MM.1S (cell line): ENCODE results near the gene ILF2.
"Not testable (repeated sequence)": the region's sequence is repeated elsewhere in the genome, so short reads cannot be mapped to it uniquely, and the experiment has no call there.

Experiments used
- DNase-seq: peaks from one replicate; pipeline ENCODE4 v3.0.0-alpha.2; 2015
- H2AFZ ChIP-seq: fragments of 300-600 bp; sonication (generic); 2 replicates; pipeline ENCODE4 v1.6.0; 2016; ENCODE audit warnings: antibody characterized with exemption, low read length
- H3F3A ChIP-seq: fragments of 300-600 bp; sonication (generic); 2 replicates; pipeline ENCODE4 v1.6.1; 2016; ENCODE audit warnings: mild to moderate bottlenecking, antibody characterized with exemption, low read length, moderate library complexity, mixed read lengths; ENCODE audit not compliant: insufficient read depth
- H3K27ac ChIP-seq: fragments of 300-600 bp; sonication (generic); 2 replicates; pipeline ENCODE4 v1.5.1; 2016; ENCODE audit warnings: mild to moderate bottlenecking, low read length
- H3K27me3 ChIP-seq: fragments of 300-600 bp; sonication (generic); replicated peaks from 2 replicates; pipeline ENCODE4 v1.6.0; 2016; ENCODE audit warnings: low read length; ENCODE audit not compliant: insufficient read depth
- H3K36me3 ChIP-seq: fragments of 300-600 bp; sonication (generic); replicated peaks from 2 replicates; pipeline ENCODE4 v1.6.1; 2016; ENCODE audit warnings: mild to moderate bottlenecking, low read length, mixed read lengths; ENCODE audit not compliant: insufficient read depth
- H3K4me1 ChIP-seq: fragments of 300-600 bp; sonication (generic); 2 replicates; pipeline ENCODE4 v1.6.1; 2016; ENCODE audit warnings: low read length, mixed read lengths
- H3K4me2 ChIP-seq: fragments of 300-600 bp; sonication (generic); 2 replicates; pipeline ENCODE4 v1.6.0; 2016; ENCODE audit warnings: low read depth, low read length
- H3K4me3 ChIP-seq: fragments of 300-600 bp; sonication (generic); 2 replicates; pipeline ENCODE4 v1.5.1; 2016; ENCODE audit warnings: low read length, mixed read lengths
- H3K79me2 ChIP-seq: fragments of 300-600 bp; sonication (generic); 2 replicates; pipeline ENCODE4 v1.6.1; 2016; ENCODE audit warnings: mixed run types, low read length, mixed read lengths
- H3K9ac ChIP-seq: fragments of 300-600 bp; sonication (generic); 2 replicates; pipeline ENCODE4 v1.6.1; 2016; ENCODE audit warnings: low read length, mixed read lengths
- H3K9me2 ChIP-seq: fragments of 300-600 bp; sonication (generic); replicated peaks from 2 replicates; pipeline ENCODE4 v1.6.1; 2016; ENCODE audit warnings: mild to moderate bottlenecking, low read length, mixed read lengths; ENCODE audit not compliant: insufficient read depth
- H3K9me3 ChIP-seq: fragments of 300-600 bp; sonication (generic); replicated peaks from 2 replicates; pipeline ENCODE4 v1.6.1; 2016; ENCODE audit warnings: mild to moderate bottlenecking, low read length, mixed read lengths; ENCODE audit not compliant: insufficient read depth
- H4K20me1 ChIP-seq: fragments of 300-600 bp; sonication (generic); 2 replicates; pipeline ENCODE4 v1.6.1; 2016; ENCODE audit warnings: mild to moderate bottlenecking, low read length, moderate library complexity, mixed read lengths; ENCODE audit not compliant: insufficient read depth
- EZH2 ChIP-seq: fragments of 300-600 bp; sonication (generic); optimal IDR thresholded peaks from 2 replicates; pipeline ENCODE3; 2017; ENCODE audit warnings: low read depth, mild to moderate bottlenecking, antibody characterized with exemption, low read length, mixed read lengths
- EZH2phosphoT487 ChIP-seq: fragments of 300-600 bp; sonication (generic); IDR thresholded peaks from 2 replicates; pipeline ENCODE4 v1.6.1; 2018; ENCODE audit warnings: antibody characterized with exemption, low read length
- TF ChIP-seq, protein P1 (sequence below): fragments of 300-600 bp; sonication (generic); IDR thresholded peaks from 2 replicates; pipeline ENCODE4 v1.5.1; 2016; ENCODE audit warnings: antibody characterized with exemption, low read length, mixed read lengths

Gene ILF2

DNA sequence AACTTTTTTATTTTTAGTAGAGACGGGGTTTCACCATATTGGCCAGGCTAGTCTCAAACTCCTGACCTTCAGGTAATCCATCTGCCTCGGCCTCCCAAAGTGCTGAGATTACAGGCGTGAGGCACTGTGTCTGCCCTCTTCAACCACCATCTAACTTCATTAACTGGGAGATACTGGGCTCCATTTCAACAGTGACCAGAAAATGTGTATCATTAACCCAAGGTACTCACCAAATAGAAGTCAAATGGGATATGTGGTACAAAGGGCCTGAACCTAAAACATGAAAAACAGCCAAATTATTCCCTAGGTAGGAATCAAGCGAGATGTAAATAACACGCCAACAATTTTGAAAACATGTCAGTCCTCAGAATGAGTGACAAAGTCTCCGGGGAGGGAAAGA is 1.2 kb downstream of the ILF2 start:
- H3K27me3 ChIP-seq: no peaks in the 10 kb centered on the region
- H3K4me1 ChIP-seq: peaks cover 8% of the 10 kb centered on the region
- no peak for TF ChIP-seq EZH2phosphoT487
- no peak for TF ChIP-seq EZH2
- TF ChIP-seq, protein P1, sequence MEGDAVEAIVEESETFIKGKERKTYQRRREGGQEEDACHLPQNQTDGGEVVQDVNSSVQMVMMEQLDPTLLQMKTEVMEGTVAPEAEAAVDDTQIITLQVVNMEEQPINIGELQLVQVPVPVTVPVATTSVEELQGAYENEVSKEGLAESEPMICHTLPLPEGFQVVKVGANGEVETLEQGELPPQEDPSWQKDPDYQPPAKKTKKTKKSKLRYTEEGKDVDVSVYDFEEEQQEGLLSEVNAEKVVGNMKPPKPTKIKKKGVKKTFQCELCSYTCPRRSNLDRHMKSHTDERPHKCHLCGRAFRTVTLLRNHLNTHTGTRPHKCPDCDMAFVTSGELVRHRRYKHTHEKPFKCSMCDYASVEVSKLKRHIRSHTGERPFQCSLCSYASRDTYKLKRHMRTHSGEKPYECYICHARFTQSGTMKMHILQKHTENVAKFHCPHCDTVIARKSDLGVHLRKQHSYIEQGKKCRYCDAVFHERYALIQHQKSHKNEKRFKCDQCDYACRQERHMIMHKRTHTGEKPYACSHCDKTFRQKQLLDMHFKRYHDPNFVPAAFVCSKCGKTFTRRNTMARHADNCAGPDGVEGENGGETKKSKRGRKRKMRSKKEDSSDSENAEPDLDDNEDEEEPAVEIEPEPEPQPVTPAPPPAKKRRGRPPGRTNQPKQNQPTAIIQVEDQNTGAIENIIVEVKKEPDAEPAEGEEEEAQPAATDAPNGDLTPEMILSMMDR: no peak
- H3K36me3 ChIP-seq: peaks cover 32% of the 10 kb centered on the region
- H3K4me3 ChIP-seq: peak overlapping the region; percentile 94
- peaks cover 48% of the 10 kb centered on the region for H3K79me2 ChIP-seq
- no peak overlapping the region for H2AFZ ChIP-seq
- peak overlapping the region; percentile 86 for H3K4me2 ChIP-seq
- no peak for DNase-seq
- H3K27ac ChIP-seq: no peak overlapping the region
- peak overlapping the region; percentile 92; the same call in 1 of the 2 replicates for H3K9ac ChIP-seq
- no peaks in the 10 kb centered on the region for H4K20me1 ChIP-seq
- no peaks in the 10 kb centered on the region for H3K9me3 ChIP-seq
- no peaks in the 10 kb centered on the region for H3K9me2 ChIP-seq
- peaks cover 26% of the 10 kb centered on the region for H3F3A ChIP-seq

DNA sequence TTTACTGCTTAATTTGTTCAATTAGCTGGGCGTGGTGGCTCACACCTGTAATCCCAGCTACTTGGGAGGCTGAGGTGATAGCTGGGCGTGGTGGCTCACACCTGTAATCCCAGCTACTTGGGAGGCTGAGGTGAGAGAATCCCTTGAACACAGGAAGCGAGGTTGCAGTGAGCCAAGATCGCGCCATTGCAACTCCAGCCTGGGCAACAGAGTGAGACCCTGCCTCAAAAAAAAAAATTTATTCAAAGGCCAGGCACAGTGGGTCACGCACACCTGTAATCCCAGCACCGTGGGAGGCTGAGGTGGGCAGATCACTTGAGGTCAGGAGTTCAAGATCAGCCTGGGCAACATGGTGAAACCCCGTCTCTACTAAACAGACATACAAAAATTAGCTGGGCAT is 2.1 kb downstream of the ILF2 start:
- DNase-seq, H3K4me3 ChIP-seq, H3K4me2 ChIP-seq, H2AFZ ChIP-seq, H3K9me3 ChIP-seq, H4K20me1 ChIP-seq, H3K4me1 ChIP-seq, H3K9me2 ChIP-seq, H3K27ac ChIP-seq, H3K27me3 ChIP-seq, H3K9ac ChIP-seq: not testable (repeated sequence)
- peaks cover 51% of the 10 kb centered on the region for H3K79me2 ChIP-seq
- H3F3A ChIP-seq: peaks cover 33% of the 10 kb centered on the region
- H3K36me3 ChIP-seq: peaks cover 32% of the 10 kb centered on the region

- no peaks in the 10 kb centered on the region for H3K27me3 ChIP-seq
- peaks cover 45% of the 10 kb centered on the region for H3F3A ChIP-seq
- H3K4me1 ChIP-seq: peaks cover 8% of the 10 kb centered on the region
- no peaks in the 10 kb centered on the region for H3K9me3 ChIP-seq
- peaks cover 57% of the 10 kb centered on the region for H3K79me2 ChIP-seq
- peaks cover 42% of the 10 kb centered on the region for H3K36me3 ChIP-seq
- no peaks in the 10 kb centered on the region for H3K9me2 ChIP-seq
- H3K4me2 ChIP-seq: no peak overlapping the region
- no peaks in the 10 kb centered on the region for H4K20me1 ChIP-seq
- H3K4me3 ChIP-seq: no peak overlapping the region
- no peak overlapping the region for H3K9ac ChIP-seq
- no peak for DNase-seq
- TF ChIP-seq, protein P1: no peak
- TF ChIP-seq EZH2phosphoT487: no peak
- TF ChIP-seq EZH2: no peak
- H3K27ac ChIP-seq: no peak overlapping the region
- H2AFZ ChIP-seq: no peak overlapping the region
Measured at GRCh38 chr1:153667439-153667838, 3.4 kb downstream of the ILF2 start.

DNA sequence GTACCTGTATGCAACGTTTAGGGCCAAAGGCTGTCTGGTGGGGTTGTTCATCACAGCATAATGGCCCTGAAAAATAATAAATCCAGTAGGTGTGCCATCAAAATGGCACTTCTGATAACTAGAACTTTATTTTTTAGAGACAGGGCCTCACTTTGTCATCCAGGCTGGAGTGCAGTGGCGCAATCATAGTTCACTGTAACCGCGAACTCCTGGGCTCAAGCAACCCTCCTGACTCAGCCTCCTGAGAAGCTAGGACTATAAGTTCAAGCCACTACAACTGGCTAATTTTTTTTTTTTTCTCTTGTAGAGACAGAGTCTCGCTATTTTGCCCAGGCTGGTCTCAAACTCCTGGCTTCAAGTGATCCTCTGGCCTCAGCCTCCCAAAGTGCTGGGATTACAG is 7.6 kb downstream of the ILF2 start:
- Histone ChIP-seq H3K36me3 (peaks cover 47% of the 10 kb centered on the region), H3K9ac (no peak overlapping the region), H3K79me2 (peaks cover 44% of the 10 kb centered on the region), H3K27me3 (no peaks in the 10 kb centered on the region), H3F3A (peaks cover 42% of the 10 kb centered on the region), H3K9me2 (no peaks in the 10 kb centered on the region), H3K4me1 (0 out of 2 replicates have a peak, but pooled peaks cover 3% of the 10 kb centered on the region), H2AFZ (no peak overlapping the region), H3K4me3 (no peak overlapping the region), H3K4me2 (no peak overlapping the region), H3K9me3 (no peaks in the 10 kb centered on the region), H4K20me1 (no peaks in the 10 kb centered on the region), H3K27ac (no peak overlapping the region)
- TF ChIP-seq EZH2phosphoT487 (no peak), EZH2 (no peak)
- TF ChIP-seq, protein P1: no peak
- no peak for DNase-seq
